Right lobe of liver (tissue), 6 donors: ENCODE data around the gene PMEPA1. TPM values are rescaled to one million over a fixed set of nuclear protein-coding genes. Genes with fewer than 3 reads are reported as not detected.

Experiments used
- ATAC-seq, 4 donors: fragments of 200-7000 bp; cut with Tn5 transposase; one replicate each; pipeline ENCODE4 v1.9.1; 2020; ENCODE audit warnings: mild to moderate bottlenecking in 4 of 4, moderate library complexity in 4 of 4
- DNase-seq, 3 donors: peaks; one replicate each; pipeline ENCODE4 v3.0.0-alpha.2; 2020
- H3K27ac ChIP-seq, 3 donors: fragments of 200-600 bp; one replicate each; pipeline ENCODE4 v1.8.0; 2022
- H3K27me3 ChIP-seq, 2 donors: fragments of 200-600 bp; one replicate each; pipeline ENCODE4 v1.8.0; 2022
- H3K36me3 ChIP-seq, 4 donors: fragments of 200-600 bp; sonication (generic) in 1 of 4; one replicate each; pipeline versions ENCODE4 v1.5.1 to v1.8.0; 2017 to 2022; ENCODE audit warnings: control low read depth in 1 of 4
- H3K4me1 ChIP-seq, 4 donors: fragments of 200-600 bp; sonication (generic) in 1 of 4; one replicate each; pipeline versions ENCODE4 v1.5.1 to v1.8.0; 2017 to 2022; ENCODE audit warnings: control low read depth in 1 of 4
- H3K4me3 ChIP-seq, 3 donors: fragments of 200-600 bp; one replicate each; pipeline ENCODE4 v1.8.0; 2022
- H3K9me3 ChIP-seq, 4 donors: fragments of 200-600 bp; sonication (generic) in 1 of 4; one replicate each; pipeline versions ENCODE4 v1.5.1 to v1.8.0; 2017 to 2022; ENCODE audit warnings: control low read depth in 1 of 4
- CTCF ChIP-seq, 4 donors: fragments of 200-600 bp in 3 of 4; fragments of 450-650 bp in 1 of 4; IDR thresholded peaks; one replicate each; pipeline versions ENCODE4 v1.5.1 to v1.8.0; 2016 to 2022; ENCODE audit warnings: antibody characterized with exemption in 4 of 4, mild to moderate bottlenecking in 2 of 4
- POLR2A ChIP-seq: fragments of 450-650 bp; IDR thresholded peaks from one replicate; pipeline ENCODE4 v1.6.1; 2017; ENCODE audit warnings: antibody characterized with exemption, mild to moderate bottlenecking
- WGBS: methylation state at CpG from one replicate; pipeline ENCODE4 v1.1.6; 2018; ENCODE audit warnings: low coverage, low lambda C conversion rate; ENCODE audit not compliant: insufficient coverage; ENCODE audit errors: missing lambda C conversion rate; 5-methylcytosine and 5-hydroxymethylcytosine counted together
- intact Hi-C, 2 donors: fragments of 100-400 bp; cut with DNase I; formaldehyde crosslinking; loops; one replicate each; pipeline versions ENCODE4 v1.11.2 to v1.14.1; 2022
- total RNA-seq, 6 experiments: library from RNA; depleted of rRNA in 2 of 6; stranded (reverse); fragments of >200 nt in 2 of 6; fragmentation: NEBNext Ultra II Directional in 3 of 6; extraction: Animal tissue kit (Norgen Biotek cat#: 25700) in 3 of 6; gene quantifications; one replicate each; pipeline versions ENCODE4 v1.1.0 to v1.2.4, GENCODE V29; 2016 to 2023
- donor health status: DM: no; HTN: yes; CAD: no.
- donor health status: DM: no; HTN: no; CAD: no.
- donor health status: DM: no; HTN: no; CAD: no.
- donor health status: DM: no; HTN: yes; CAD: no.
- donor health status: DM: no; HTN: yes; CAD: no.

The PMEPA1 gene
- total RNA-seq, 6 experiments from 2014 or later, result 0.50 to 2.3 (median 1.4) TPM

- no peak overlapping the region for H3K4me3 ChIP-seq
- H3K36me3 ChIP-seq, result no peaks in the 10 kb centered on the region
- no peaks in the 10 kb centered on the region for H3K9me3 ChIP-seq
- no peaks in the 10 kb centered on the region for H3K4me1 ChIP-seq
- DNase-seq (peak in 1 of 3 donors; percentile 56), ATAC-seq (peak; percentile 56 to 77 (median 70))
- no peaks in the 10 kb centered on the region for H3K27me3 ChIP-seq
- WGBS, result 26% methylated on average over 7 of the region's 14 CpGs
- intact Hi-C loops, result no loop called here
- no peak overlapping the region for H3K27ac ChIP-seq
- TF ChIP-seq CTCF (IDR thresholded peaks at IDR 0.05) (peak; percentile 55 to 69 (median 60)), POLR2A (no peak)
Measured at GRCh38 chr20:57622579-57623381, 87.0 kb downstream of the PMEPA1 start.

GRCh38 chr20:57622201-57622570, 87.6 kb downstream of the PMEPA1 start:
- no peak overlapping the region for H3K27ac ChIP-seq
- DNase-seq (no peak), ATAC-seq (no peak)
- 44% methylated on average over 7 of the region's 7 CpGs for WGBS
- H3K4me3 ChIP-seq, result no peak overlapping the region
- no peaks in the 10 kb centered on the region for H3K27me3 ChIP-seq
- H3K4me1 ChIP-seq, result no peaks in the 10 kb centered on the region
- intact Hi-C loops, result no loop called here
- TF ChIP-seq POLR2A, result no peak
- no peak for TF ChIP-seq CTCF (IDR thresholded peaks at IDR 0.05)
- H3K9me3 ChIP-seq, result no peaks in the 10 kb centered on the region
- no peaks in the 10 kb centered on the region for H3K36me3 ChIP-seq

- WGBS, result 58% methylated on average over 2 of the region's 16 CpGs
- Histone ChIP-seq H3K27ac (no peak overlapping the region), H3K4me1 (no peaks in the 10 kb centered on the region), H3K4me3 (no peak overlapping the region), H3K36me3 (no peaks in the 10 kb centered on the region), H3K9me3 (no peaks in the 10 kb centered on the region), H3K27me3 (no peaks in the 10 kb centered on the region)
- TF ChIP-seq CTCF (IDR thresholded peaks at IDR 0.05) (no peak), POLR2A (no peak)
- intact Hi-C loops, result no loop called here
- ATAC-seq, result no peak
- DNase-seq, result no peak
Measured at GRCh38 chr20:57621421-57622200, 88.2 kb downstream of the PMEPA1 start.

- intact Hi-C loops, result no loop called here
- WGBS, result 27% methylated on average over 4 of the region's 11 CpGs
- Histone ChIP-seq H3K4me1 (no peaks in the 10 kb centered on the region), H3K4me3 (no peak overlapping the region), H3K27ac (no peak overlapping the region), H3K36me3 (no peaks in the 10 kb centered on the region), H3K27me3 (no peaks in the 10 kb centered on the region), H3K9me3 (no peaks in the 10 kb centered on the region)
- DNase-seq (no peak), ATAC-seq (no peak)
- no peak for TF ChIP-seq POLR2A
- no peak for TF ChIP-seq CTCF (IDR thresholded peaks at IDR 0.05)
Measured at GRCh38 chr20:57620999-57621398, 88.8 kb downstream of the PMEPA1 start.
